IMR-90 (cell line): Measurements from ENCODE around the gene GRB14. TPM values are rescaled to one million over a fixed set of nuclear protein-coding genes. Genes with fewer than 3 reads are reported as not detected.

Source experiments
- ATAC-seq: fragments of 200-7000 bp; cut with Tn5 transposase; 2 replicates; pipeline ENCODE4 v1.9.1; 2020; ENCODE audit warnings: low read depth, mild to moderate bottlenecking, moderate library complexity
- BruUV-seq: library from RNA; stranded (reverse); fragments of 400-500 nt; replicated peaks from 2 replicates; lab custom pipeline; 2021; lab: Mats Ljungman, UMichigan
- CTCF ChIA-PET: fragments of 300-600 bp; formaldehyde crosslinking; extraction: SDS; loops from one replicate; lab custom pipeline; 2021; ENCODE audit warnings: antibody characterized with exemption; lab: Yijun Ruan, JAX
- POLR2A ChIA-PET: fragments of 300-600 bp; sonication (Branson Sonifier 250); formaldehyde crosslinking; loops from one replicate; lab custom pipeline; 2022; ENCODE audit warnings: antibody characterized with exemption; ENCODE audit not compliant: unreplicated experiment; lab: Charles Lee
- DNase-seq: peaks from one replicate; pipeline ENCODE4 v3.0.0; 2013
- H2AFZ ChIP-seq: replicated peaks from 2 replicates; pipeline ENCODE3; 2013; ENCODE audit warnings: low read length, mild to moderate bottlenecking; ENCODE audit not compliant: poor library complexity
- H2AK5ac ChIP-seq: 2 replicates; pipeline ENCODE4 v1.6.1; 2013; ENCODE audit warnings: low read depth, low read length, inconsistent platforms
- H2AK9ac ChIP-seq: replicated peaks from 2 replicates; pipeline ENCODE3; 2013; ENCODE audit warnings: mild to moderate bottlenecking, low read depth, low read length, moderate library complexity; ENCODE audit not compliant: poor library complexity
- H2BK120ac ChIP-seq: 2 replicates; pipeline ENCODE4 v1.6.1; 2013; ENCODE audit warnings: low read depth, low read length, inconsistent platforms
- H2BK15ac ChIP-seq: 3 replicates; pipeline ENCODE4 v1.6.1; 2013; ENCODE audit warnings: low read depth, low read length, inconsistent platforms
- H2BK20ac ChIP-seq: 2 replicates; pipeline ENCODE4 v1.6.1; 2013; ENCODE audit warnings: low read depth, mild to moderate bottlenecking, inconsistent platforms, low read length, moderate library complexity
- H2BK5ac ChIP-seq: 2 replicates; pipeline ENCODE4 v1.6.1; 2013; ENCODE audit warnings: mild to moderate bottlenecking, low read depth, low read length, inconsistent platforms; ENCODE audit not compliant: poor library complexity, severe bottlenecking
- H3K14ac ChIP-seq: replicated peaks from 2 replicates; pipeline ENCODE4 v1.6.1; 2013; ENCODE audit warnings: low read depth, low read length, inconsistent platforms
- H3K18ac ChIP-seq: 2 replicates; pipeline ENCODE4 v1.6.1; 2013; ENCODE audit warnings: low read depth, low read length, control low read depth
- H3K23ac ChIP-seq: 2 replicates; pipeline ENCODE4 v1.6.1; 2013; ENCODE audit warnings: low read depth, low read length, inconsistent platforms
- H3K27ac ChIP-seq: 2 replicates; pipeline ENCODE4 v1.5.1; 2013; ENCODE audit warnings: mild to moderate bottlenecking, control low read depth, low read length; ENCODE audit not compliant: insufficient read depth
- H3K27me3 ChIP-seq: 2 replicates; pipeline ENCODE4 v1.6.1; 2013; ENCODE audit warnings: low read length; ENCODE audit not compliant: control insufficient read depth, insufficient read depth
- H3K36me3 ChIP-seq: 2 replicates; pipeline ENCODE4 v1.6.1; 2013; ENCODE audit warnings: low read length, mixed read lengths; ENCODE audit not compliant: control insufficient read depth, insufficient read depth
- H3K4ac ChIP-seq: 2 replicates; pipeline ENCODE4 v1.6.1; 2013; ENCODE audit warnings: low read depth, low read length, inconsistent platforms
- H3K4me1 ChIP-seq: 2 replicates; pipeline ENCODE4 v1.6.1; 2013; ENCODE audit warnings: low read length, mixed read lengths; ENCODE audit not compliant: control insufficient read depth, insufficient read depth
- H3K4me2 ChIP-seq: 2 replicates; pipeline ENCODE4 v1.6.1; 2013; ENCODE audit warnings: low read depth, mild to moderate bottlenecking, control low read depth, low read length, moderate library complexity
- H3K4me3 ChIP-seq: 2 replicates; pipeline ENCODE4 v1.5.1; 2013; ENCODE audit warnings: low read depth, mild to moderate bottlenecking, control low read depth, low read length, moderate library complexity; ENCODE audit not compliant: insufficient read depth
- H3K56ac ChIP-seq: 2 replicates; pipeline ENCODE4 v1.6.1; 2013; ENCODE audit warnings: low read length, inconsistent platforms; ENCODE audit not compliant: insufficient read depth; ENCODE audit errors: extremely low read depth
- H3K79me1 ChIP-seq, 2 experiments: 2 replicates each; pipeline ENCODE4 v1.6.1; 2013; ENCODE audit warnings: low read length in 2 of 2, inconsistent platforms in 1 of 2, low read depth in 1 of 2
- H3K9ac ChIP-seq: 2 replicates; pipeline ENCODE4 v1.6.1; 2013; ENCODE audit warnings: low read depth, low read length, control low read depth
- H3K9me1 ChIP-seq: 2 replicates; pipeline ENCODE4 v1.6.1; 2013; ENCODE audit warnings: low read length, inconsistent platforms; ENCODE audit not compliant: insufficient read depth
- H3K9me3 ChIP-seq: 2 replicates; pipeline ENCODE4 v1.6.1; 2013; ENCODE audit warnings: low read length; ENCODE audit not compliant: control insufficient read depth, insufficient read depth
- H4K20me1 ChIP-seq: 2 replicates; pipeline ENCODE4 v1.6.1; 2013; ENCODE audit warnings: low read length, inconsistent platforms; ENCODE audit not compliant: insufficient read depth
- H4K5ac ChIP-seq: 2 replicates; pipeline ENCODE4 v1.6.1; 2013; ENCODE audit warnings: mild to moderate bottlenecking, low read depth, low read length, control low read depth
- H4K8ac ChIP-seq, 2 experiments: 2 replicates each; pipeline ENCODE4 v1.6.1; 2013; ENCODE audit warnings: low read depth in 2 of 2, low read length in 2 of 2, control low read depth in 1 of 2, inconsistent platforms in 1 of 2
- H4K91ac ChIP-seq: 2 replicates; pipeline ENCODE4 v1.6.1; 2013; ENCODE audit warnings: low read depth, low read length, inconsistent platforms; ENCODE audit not compliant: insufficient read depth
- BHLHE40 ChIP-seq: fragments of 150-350 bp; IDR thresholded peaks from 2 replicates; pipeline ENCODE4 v1.6.1; 2016; ENCODE audit warnings: mild to moderate bottlenecking, low read depth, low read length
- CEBPB ChIP-seq: IDR thresholded peaks from 2 replicates; pipeline ENCODE4 v1.6.1; 2012; ENCODE audit warnings: low read depth, low read length, improper control_type of control experiment
- CHD1 ChIP-seq: IDR thresholded peaks from 2 replicates; pipeline ENCODE4 v1.6.1; 2012; ENCODE audit warnings: low read depth, low read length, improper control_type of control experiment
- ELK1 ChIP-seq: fragments of 150-350 bp; IDR thresholded peaks from 2 replicates; pipeline ENCODE4 v1.6.1; 2016; ENCODE audit warnings: low read depth, mild to moderate bottlenecking, low read length, moderate library complexity, borderline replicate concordance
- MAFK ChIP-seq: IDR thresholded peaks from 2 replicates; pipeline ENCODE4 v1.6.1; 2012; ENCODE audit warnings: low read depth, low read length, improper control_type of control experiment
- MXI1 ChIP-seq: IDR thresholded peaks from 2 replicates; pipeline ENCODE4 v1.6.1; 2012; ENCODE audit warnings: low read depth, mild to moderate bottlenecking, low read length, moderate library complexity, borderline replicate concordance
- NFE2L2 ChIP-seq: fragments of 150-350 bp; IDR thresholded peaks from 2 replicates; pipeline ENCODE4 v1.6.1; 2016; ENCODE audit warnings: low read depth, mild to moderate bottlenecking, low read length
- POLR2A ChIP-seq: IDR thresholded peaks from 2 replicates; pipeline ENCODE4 v1.6.1; 2012; ENCODE audit warnings: mild to moderate bottlenecking, low read depth, low read length
- RAD21 ChIP-seq: IDR thresholded peaks from 2 replicates; pipeline ENCODE4 v1.6.1; 2012; ENCODE audit warnings: low read length, improper control_type of control experiment
- USF2 ChIP-seq: fragments of 150-350 bp; IDR thresholded peaks from 2 replicates; pipeline ENCODE4 v1.6.1; 2017; ENCODE audit warnings: mild to moderate bottlenecking, antibody characterized with exemption, low read length, low read depth
- WGBS, 2 experiments: methylation state at CpG; one replicate each; pipeline versions ENCODE4 v1.1.5 to v1.1.7; 2013; ENCODE audit warnings: missing lambda C conversion rate in 2 of 2; ENCODE audit not compliant: insufficient read length in 1 of 2; ENCODE audit errors: extremely low coverage in 2 of 2; 5-methylcytosine and 5-hydroxymethylcytosine counted together
- dilution Hi-C: fragments of 300-500 bp; cut with HindIII; formaldehyde crosslinking; loops from one replicate; pipeline ENCODE4 v1.14.3; 2018; ENCODE audit warnings: low sequenced_read_pairs; ENCODE audit not compliant: unreplicated experiment
- in situ Hi-C: fragments of 300-500 bp; cut with MboI; formaldehyde crosslinking; loops from 3 replicates; pipeline ENCODE4 v1.14.3; 2019; ENCODE audit warnings: low sequenced_read_pairs, inconsistent platforms, mixed read lengths
- intact Hi-C: fragments of 100-400 bp; cut with micrococcal nuclease; formaldehyde crosslinking; loops from 2 replicates; pipeline ENCODE4 v1.10.0; 2022
- polyA plus RNA-seq, 3 experiments: library from polyadenylated mRNA; depleted of rRNA; stranded (reverse); fragments of >200 nt; gene quantifications; 2 replicates each; pipeline ENCODE4 v1.2.3, GENCODE V29; 2012; ENCODE audit warnings: low replicate concordance in 1 of 3
- total RNA-seq: library from RNA; depleted of rRNA; stranded (reverse); fragments of >200 nt; gene quantifications from 2 replicates; pipeline ENCODE4 v1.2.3, GENCODE V29; 2012
- TF ChIP-seq, protein P1 (sequence below): conservative IDR thresholded peaks from 2 replicates; pipeline ENCODE4 v1.5.1; 2012; ENCODE audit warnings: mild to moderate bottlenecking, low read depth, low read length, improper control_type of control experiment

The GRB14 gene
- total and polyA plus RNA-seq, 2 of the 4 experiments (the other 2 are of a cell fraction), result not detected

- TF ChIP-seq USF2, result no peak
- TF ChIP-seq NFE2L2, result no peak
- no peak for TF ChIP-seq MAFK
- TF ChIP-seq ELK1, result no peak
- no peak for TF ChIP-seq CHD1
- no peak for TF ChIP-seq POLR2A
- TF ChIP-seq, protein P1, sequence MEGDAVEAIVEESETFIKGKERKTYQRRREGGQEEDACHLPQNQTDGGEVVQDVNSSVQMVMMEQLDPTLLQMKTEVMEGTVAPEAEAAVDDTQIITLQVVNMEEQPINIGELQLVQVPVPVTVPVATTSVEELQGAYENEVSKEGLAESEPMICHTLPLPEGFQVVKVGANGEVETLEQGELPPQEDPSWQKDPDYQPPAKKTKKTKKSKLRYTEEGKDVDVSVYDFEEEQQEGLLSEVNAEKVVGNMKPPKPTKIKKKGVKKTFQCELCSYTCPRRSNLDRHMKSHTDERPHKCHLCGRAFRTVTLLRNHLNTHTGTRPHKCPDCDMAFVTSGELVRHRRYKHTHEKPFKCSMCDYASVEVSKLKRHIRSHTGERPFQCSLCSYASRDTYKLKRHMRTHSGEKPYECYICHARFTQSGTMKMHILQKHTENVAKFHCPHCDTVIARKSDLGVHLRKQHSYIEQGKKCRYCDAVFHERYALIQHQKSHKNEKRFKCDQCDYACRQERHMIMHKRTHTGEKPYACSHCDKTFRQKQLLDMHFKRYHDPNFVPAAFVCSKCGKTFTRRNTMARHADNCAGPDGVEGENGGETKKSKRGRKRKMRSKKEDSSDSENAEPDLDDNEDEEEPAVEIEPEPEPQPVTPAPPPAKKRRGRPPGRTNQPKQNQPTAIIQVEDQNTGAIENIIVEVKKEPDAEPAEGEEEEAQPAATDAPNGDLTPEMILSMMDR, result no peak
- no peak for TF ChIP-seq CEBPB
- no peak for TF ChIP-seq RAD21
- no peak for TF ChIP-seq MXI1
- TF ChIP-seq BHLHE40, result no peak
- Histone ChIP-seq H2AFZ (no peak overlapping the region), H3K4me3 (no peak overlapping the region), H3K9me1 (no peaks in the 10 kb centered on the region), H3K27ac (no peak overlapping the region), H3K23ac (no peak overlapping the region), H3K4ac (no peak overlapping the region), H3K18ac (no peak overlapping the region), H3K9me3 (no peaks in the 10 kb centered on the region), H4K20me1 (no peaks in the 10 kb centered on the region), H2AK9ac (no peak overlapping the region), H3K4me1 (no peaks in the 10 kb centered on the region), H2BK120ac (no peak overlapping the region), H2BK20ac (no peak overlapping the region), H3K27me3 (no peaks in the 10 kb centered on the region), H3K9ac (no peak overlapping the region), H4K91ac (no peak overlapping the region), H4K5ac (no peak overlapping the region), H2AK5ac (no peak overlapping the region), H3K36me3 (no peaks in the 10 kb centered on the region), H3K14ac (no peak overlapping the region), H3K79me1 (no peaks in the 10 kb centered on the region), H2BK5ac (no peak overlapping the region), H4K8ac (no peak overlapping the region), H2BK15ac (no peak overlapping the region), H3K4me2 (no peak overlapping the region), H3K56ac (no peak overlapping the region)
- dilution Hi-C loops, result no loop called here
- ChIA-PET CTCF (interaction anchor here (1.4 kb wide), 1 partner anchor 9 kb away, joined by 5 read pairs; no protein-coding TSS in a partner anchor), POLR2A (no interaction called here)
- DNase-seq, result no peak
- in situ Hi-C loops, result no loop called here
- ATAC-seq, result no peak
- 70% methylated on average over 2 of the region's 4 CpGs; no CpG with 5 or more reads in 1 of the 2 experiments for WGBS, 2 experiments
- BruUV-seq, result no TSS peak
- intact Hi-C loops, result no loop called here
These were observed 69.8 kb downstream of the GRB14 start for GRCh38 chr2:164551519-164551918.
